K562 (cell line): ENCODE measurements around the gene GIMAP8. TPM values are rescaled to one million over a fixed set of nuclear protein-coding genes. Genes with fewer than 3 reads are reported as not detected.
A peak's percentile ranks its signal among the peaks of the same experiment; 100 is the strongest.

ENCODE experiments used
- CTCF ChIP-seq, 3 experiments: IDR thresholded peaks in 2 of 3; conservative IDR thresholded peaks in 1 of 3; 2 replicates each; pipeline ENCODE4 v1.5.1; 2011 to 2012; ENCODE audit warnings: low read length in 3 of 3, mild to moderate bottlenecking in 3 of 3, control low read depth in 2 of 3, improper control_type of control experiment in 1 of 3, inconsistent platforms in 1 of 3, low read depth in 1 of 3, mixed read lengths in 1 of 3, moderate library complexity in 1 of 3; ENCODE audit not compliant: insufficient read depth in 2 of 3
- ELF1 ChIP-seq: fragments of 200-800 bp; sonication (Bioruptor generic); IDR thresholded peaks from 2 replicates; pipeline ENCODE4 v1.6.1; 2016; ENCODE audit warnings: missing genetic modification characterization, missing compliant biosample characterization
- FOSL1 ChIP-seq: fragments of 200-800 bp; sonication (Bioruptor generic); conservative IDR thresholded peaks from 2 replicates; pipeline ENCODE4 v1.6.1; 2016; ENCODE audit warnings: missing genetic modification characterization, missing compliant biosample characterization
- GTF2B ChIP-seq: IDR thresholded peaks from 2 replicates; pipeline ENCODE4 v1.6.1; 2011; ENCODE audit not compliant: insufficient read length; ENCODE audit errors: extremely low read depth
- HEY1 ChIP-seq: fragments of 250-450 bp; sonication (Bioruptor Pico); IDR thresholded peaks from 2 replicates; pipeline ENCODE4 v1.5.0; 2020; ENCODE audit warnings: mild to moderate bottlenecking, moderate library complexity, borderline replicate concordance
- MTA2 ChIP-seq: fragments of 450-650 bp; IDR thresholded peaks from 2 replicates; pipeline ENCODE4 v1.6.1; 2016; ENCODE audit warnings: low read depth
- NCOA6 ChIP-seq: fragments of 450-650 bp; IDR thresholded peaks from 2 replicates; pipeline ENCODE4 v1.6.1; 2017; ENCODE audit warnings: mild to moderate bottlenecking
- NFIC ChIP-seq: fragments of 450-650 bp; IDR thresholded peaks from 2 replicates; pipeline ENCODE4 v1.6.1; 2017; ENCODE audit warnings: mild to moderate bottlenecking, inconsistent platforms
- SFPQ ChIP-seq: fragments of 200-400 bp; formaldehyde crosslinking; IDR thresholded peaks from 2 replicates; pipeline ENCODE4 v1.6.1; 2017; ENCODE audit warnings: mild to moderate bottlenecking, low read depth, low read length, moderate library complexity
- TAF1 ChIP-seq: IDR thresholded peaks from 2 replicates; pipeline ENCODE4 v1.6.1; 2011; ENCODE audit warnings: mild to moderate bottlenecking, low read length, moderate library complexity; ENCODE audit not compliant: insufficient read depth, control insufficient read depth, severe bottlenecking; ENCODE audit errors: extremely low read depth
- TEAD1 ChIP-seq, 2 experiments: fragments of 450-650 bp in 1 of 2; sonication (generic) in 1 of 2; formaldehyde crosslinking; IDR thresholded peaks; 2 replicates each; pipeline versions ENCODE4 v1.4.0 to v1.8.0; 2020 to 2022; ENCODE audit warnings: mild to moderate bottlenecking in 2 of 2, missing genetic modification reagents in 1 of 2
- TFAP4 ChIP-seq: sonication (generic); formaldehyde crosslinking; IDR thresholded peaks from 2 replicates; pipeline ENCODE4 v1.8.0; 2022; ENCODE audit warnings: missing genetic modification reagents, mild to moderate bottlenecking, moderate library complexity, borderline replicate concordance
- USF1 ChIP-seq: sonication (generic); formaldehyde crosslinking; IDR thresholded peaks from 2 replicates; pipeline ENCODE4 v1.9.0; 2022; ENCODE audit warnings: mild to moderate bottlenecking, missing genetic modification reagents
- ZNF232 ChIP-seq: sonication (generic); formaldehyde crosslinking; IDR thresholded peaks from 2 replicates; pipeline ENCODE4 v1.8.0; 2022; ENCODE audit warnings: mild to moderate bottlenecking, missing genetic modification reagents
- ZNF253 ChIP-seq: fragments of 250-450 bp; sonication (Bioruptor Pico); conservative IDR thresholded peaks from 2 replicates; pipeline ENCODE4 v1.6.1; 2021; ENCODE audit warnings: mild to moderate bottlenecking
- polyA plus RNA-seq, 8 experiments: library from polyadenylated mRNA; depleted of rRNA in 4 of 8; stranded (reverse) in 5 of 8; unstranded in 3 of 8; fragments of >200 nt; fragmentation: Nextera tagmentation in 2 of 8; fragmentation: Illumina TruSeq in 1 of 8; extraction: Ambion mirVana in 2 of 8; extraction: Trizol in 1 of 8; gene quantifications; 2 replicates each; pipeline versions ENCODE4 v1.2.1 to v1.2.3, GENCODE V29; 2011 to 2014; ENCODE audit warnings: inconsistent platforms in 1 of 8, missing spikeins in 1 of 8
- total RNA-seq, 7 experiments: library from RNA; depleted of rRNA in 6 of 7; stranded (reverse); fragments of >200 nt in 6 of 7; fragmentation: Illumina TruSeq in 2 of 7; extraction: Trizol in 2 of 7; gene quantifications; 2 replicates each; pipeline versions ENCODE4 v1.2.1 to v1.2.3, GENCODE V29; 2011 to 2021; ENCODE audit warnings: low replicate concordance in 1 of 7
- TF ChIP-seq, protein P1 (sequence below), 2 experiments: fragments of 200-800 bp in 1 of 2; sonication (Bioruptor generic) in 1 of 2; sonication (generic) in 1 of 2; formaldehyde crosslinking in 1 of 2; IDR thresholded peaks in 1 of 2; conservative IDR thresholded peaks in 1 of 2; 2 replicates each; pipeline versions ENCODE4 v1.5.0 to v1.6.1; 2016 to 2020; ENCODE audit warnings: missing compliant biosample characterization in 1 of 2, missing genetic modification characterization in 1 of 2, missing genetic modification reagents in 1 of 2
- TF ChIP-seq, protein P2 (sequence below): sonication (generic); formaldehyde crosslinking; IDR thresholded peaks from 2 replicates; pipeline ENCODE4 v1.8.0; 2022; ENCODE audit warnings: mild to moderate bottlenecking, missing genetic modification reagents

GIMAP8 gene
- total and polyA plus RNA-seq, 9 of the 15 experiments (the other 6 are each of a cell fraction or from before 2014, with no cell fraction given): not detected

- TF ChIP-seq, protein P1, sequence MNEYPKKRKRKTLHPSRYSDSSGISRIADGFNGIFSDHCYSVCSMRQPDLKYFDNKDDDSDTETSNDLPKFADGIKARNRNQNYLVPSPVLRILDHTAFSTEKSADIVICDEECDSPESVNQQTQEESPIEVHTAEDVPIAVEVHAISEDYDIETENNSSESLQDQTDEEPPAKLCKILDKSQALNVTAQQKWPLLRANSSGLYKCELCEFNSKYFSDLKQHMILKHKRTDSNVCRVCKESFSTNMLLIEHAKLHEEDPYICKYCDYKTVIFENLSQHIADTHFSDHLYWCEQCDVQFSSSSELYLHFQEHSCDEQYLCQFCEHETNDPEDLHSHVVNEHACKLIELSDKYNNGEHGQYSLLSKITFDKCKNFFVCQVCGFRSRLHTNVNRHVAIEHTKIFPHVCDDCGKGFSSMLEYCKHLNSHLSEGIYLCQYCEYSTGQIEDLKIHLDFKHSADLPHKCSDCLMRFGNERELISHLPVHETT (CRISPR knock-in tag; conservative IDR thresholded peaks at IDR 0.05 in 1 of 2, IDR thresholded peaks at IDR 0.05 in 1 of 2): no peak
- TF ChIP-seq TAF1: no peak
- TF ChIP-seq CTCF (IDR thresholded peaks at IDR 0.05 in 2 of 3, conservative IDR thresholded peaks at IDR 0.05 in 1 of 3; ENCODE audit: insufficient read depth in 2 of 3, low read depth in 1 of 3, low read length in 3 of 3): peak; percentile 98 to 99 (median 99)
- peak; percentile 50 to 61; a peak in 2 of 4 replicates for TF ChIP-seq TEAD1 (CRISPR knock-in tag; IDR thresholded peaks at IDR 0.05)
- TF ChIP-seq ZNF253 (CRISPR knock-in tag): no peak
- peak; percentile 66; the same call in 1 of the 2 replicates for TF ChIP-seq TFAP4
- no peak for TF ChIP-seq NCOA6
- TF ChIP-seq GTF2B: no peak
- TF ChIP-seq USF1 (CRISPR knock-in tag): no peak
- TF ChIP-seq MTA2: no peak
- TF ChIP-seq SFPQ: no peak
- no peak for TF ChIP-seq ELF1 (tag)
- TF ChIP-seq, protein P2, sequence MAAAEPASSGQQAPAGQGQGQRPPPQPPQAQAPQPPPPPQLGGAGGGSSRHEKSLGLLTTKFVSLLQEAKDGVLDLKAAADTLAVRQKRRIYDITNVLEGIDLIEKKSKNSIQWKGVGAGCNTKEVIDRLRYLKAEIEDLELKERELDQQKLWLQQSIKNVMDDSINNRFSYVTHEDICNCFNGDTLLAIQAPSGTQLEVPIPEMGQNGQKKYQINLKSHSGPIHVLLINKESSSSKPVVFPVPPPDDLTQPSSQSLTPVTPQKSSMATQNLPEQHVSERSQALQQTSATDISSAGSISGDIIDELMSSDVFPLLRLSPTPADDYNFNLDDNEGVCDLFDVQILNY (CRISPR knock-in tag): no peak
- no peak for TF ChIP-seq NFIC
- TF ChIP-seq FOSL1 (tag): no peak; the same call in 1 of the 2 replicates
- TF ChIP-seq ZNF232 (CRISPR knock-in tag): no peak
- TF ChIP-seq HEY1 (CRISPR knock-in tag): no peak
Observed at GRCh38 chr7:150420987-150421674, 29.3 kb upstream of the GIMAP8 start (continued).
